IMR-90 (cell line): ENCODE data around the gene TRIM41. TPM values are rescaled to one million over a fixed set of nuclear protein-coding genes. Genes with fewer than 3 reads are reported as not detected.
A peak's percentile ranks its signal among the peaks of the same experiment; 100 is the strongest.

Source experiments
- ATAC-seq: fragments of 200-7000 bp; cut with Tn5 transposase; 2 replicates; pipeline ENCODE4 v1.9.1; 2020; ENCODE audit warnings: low read depth, mild to moderate bottlenecking, moderate library complexity
- BruUV-seq: library from RNA; stranded (reverse); fragments of 400-500 nt; replicated peaks from 2 replicates; lab custom pipeline; 2021; lab: Mats Ljungman, UMichigan
- CTCF ChIA-PET: fragments of 300-600 bp; formaldehyde crosslinking; extraction: SDS; loops from one replicate; lab custom pipeline; 2021; ENCODE audit warnings: antibody characterized with exemption; lab: Yijun Ruan, JAX
- POLR2A ChIA-PET: fragments of 300-600 bp; sonication (Branson Sonifier 250); formaldehyde crosslinking; loops from one replicate; lab custom pipeline; 2022; ENCODE audit warnings: antibody characterized with exemption; ENCODE audit not compliant: unreplicated experiment; lab: Charles Lee
- DNase-seq: peaks from one replicate; pipeline ENCODE4 v3.0.0; 2013
- H2AFZ ChIP-seq: replicated peaks from 2 replicates; pipeline ENCODE3; 2013; ENCODE audit warnings: low read length, mild to moderate bottlenecking; ENCODE audit not compliant: poor library complexity
- H2AK5ac ChIP-seq: 2 replicates; pipeline ENCODE4 v1.6.1; 2013; ENCODE audit warnings: low read depth, low read length, inconsistent platforms
- H2AK9ac ChIP-seq: replicated peaks from 2 replicates; pipeline ENCODE3; 2013; ENCODE audit warnings: mild to moderate bottlenecking, low read depth, low read length, moderate library complexity; ENCODE audit not compliant: poor library complexity
- H2BK120ac ChIP-seq: 2 replicates; pipeline ENCODE4 v1.6.1; 2013; ENCODE audit warnings: low read depth, low read length, inconsistent platforms
- H2BK15ac ChIP-seq: 3 replicates; pipeline ENCODE4 v1.6.1; 2013; ENCODE audit warnings: low read depth, low read length, inconsistent platforms
- H2BK20ac ChIP-seq: 2 replicates; pipeline ENCODE4 v1.6.1; 2013; ENCODE audit warnings: low read depth, mild to moderate bottlenecking, inconsistent platforms, low read length, moderate library complexity
- H2BK5ac ChIP-seq: 2 replicates; pipeline ENCODE4 v1.6.1; 2013; ENCODE audit warnings: mild to moderate bottlenecking, low read depth, low read length, inconsistent platforms; ENCODE audit not compliant: poor library complexity, severe bottlenecking
- H3K14ac ChIP-seq: replicated peaks from 2 replicates; pipeline ENCODE4 v1.6.1; 2013; ENCODE audit warnings: low read depth, low read length, inconsistent platforms
- H3K18ac ChIP-seq: 2 replicates; pipeline ENCODE4 v1.6.1; 2013; ENCODE audit warnings: low read depth, low read length, control low read depth
- H3K23ac ChIP-seq: 2 replicates; pipeline ENCODE4 v1.6.1; 2013; ENCODE audit warnings: low read depth, low read length, inconsistent platforms
- H3K27ac ChIP-seq: 2 replicates; pipeline ENCODE4 v1.5.1; 2013; ENCODE audit warnings: mild to moderate bottlenecking, control low read depth, low read length; ENCODE audit not compliant: insufficient read depth
- H3K27me3 ChIP-seq: 2 replicates; pipeline ENCODE4 v1.6.1; 2013; ENCODE audit warnings: low read length; ENCODE audit not compliant: control insufficient read depth, insufficient read depth
- H3K36me3 ChIP-seq: 2 replicates; pipeline ENCODE4 v1.6.1; 2013; ENCODE audit warnings: low read length, mixed read lengths; ENCODE audit not compliant: control insufficient read depth, insufficient read depth
- H3K4ac ChIP-seq: 2 replicates; pipeline ENCODE4 v1.6.1; 2013; ENCODE audit warnings: low read depth, low read length, inconsistent platforms
- H3K4me1 ChIP-seq: 2 replicates; pipeline ENCODE4 v1.6.1; 2013; ENCODE audit warnings: low read length, mixed read lengths; ENCODE audit not compliant: control insufficient read depth, insufficient read depth
- H3K4me2 ChIP-seq: 2 replicates; pipeline ENCODE4 v1.6.1; 2013; ENCODE audit warnings: low read depth, mild to moderate bottlenecking, control low read depth, low read length, moderate library complexity
- H3K4me3 ChIP-seq: 2 replicates; pipeline ENCODE4 v1.5.1; 2013; ENCODE audit warnings: low read depth, mild to moderate bottlenecking, control low read depth, low read length, moderate library complexity; ENCODE audit not compliant: insufficient read depth
- H3K56ac ChIP-seq: 2 replicates; pipeline ENCODE4 v1.6.1; 2013; ENCODE audit warnings: low read length, inconsistent platforms; ENCODE audit not compliant: insufficient read depth; ENCODE audit errors: extremely low read depth
- H3K79me1 ChIP-seq, 2 experiments: 2 replicates each; pipeline ENCODE4 v1.6.1; 2013; ENCODE audit warnings: low read length in 2 of 2, inconsistent platforms in 1 of 2, low read depth in 1 of 2
- H3K9ac ChIP-seq: 2 replicates; pipeline ENCODE4 v1.6.1; 2013; ENCODE audit warnings: low read depth, low read length, control low read depth
- H3K9me1 ChIP-seq: 2 replicates; pipeline ENCODE4 v1.6.1; 2013; ENCODE audit warnings: low read length, inconsistent platforms; ENCODE audit not compliant: insufficient read depth
- H3K9me3 ChIP-seq: 2 replicates; pipeline ENCODE4 v1.6.1; 2013; ENCODE audit warnings: low read length; ENCODE audit not compliant: control insufficient read depth, insufficient read depth
- H4K20me1 ChIP-seq: 2 replicates; pipeline ENCODE4 v1.6.1; 2013; ENCODE audit warnings: low read length, inconsistent platforms; ENCODE audit not compliant: insufficient read depth
- H4K5ac ChIP-seq: 2 replicates; pipeline ENCODE4 v1.6.1; 2013; ENCODE audit warnings: mild to moderate bottlenecking, low read depth, low read length, control low read depth
- H4K8ac ChIP-seq, 2 experiments: 2 replicates each; pipeline ENCODE4 v1.6.1; 2013; ENCODE audit warnings: low read depth in 2 of 2, low read length in 2 of 2, control low read depth in 1 of 2, inconsistent platforms in 1 of 2
- H4K91ac ChIP-seq: 2 replicates; pipeline ENCODE4 v1.6.1; 2013; ENCODE audit warnings: low read depth, low read length, inconsistent platforms; ENCODE audit not compliant: insufficient read depth
- BHLHE40 ChIP-seq: fragments of 150-350 bp; IDR thresholded peaks from 2 replicates; pipeline ENCODE4 v1.6.1; 2016; ENCODE audit warnings: mild to moderate bottlenecking, low read depth, low read length
- CEBPB ChIP-seq: IDR thresholded peaks from 2 replicates; pipeline ENCODE4 v1.6.1; 2012; ENCODE audit warnings: low read depth, low read length, improper control_type of control experiment
- CHD1 ChIP-seq: IDR thresholded peaks from 2 replicates; pipeline ENCODE4 v1.6.1; 2012; ENCODE audit warnings: low read depth, low read length, improper control_type of control experiment
- CTCF ChIP-seq: conservative IDR thresholded peaks from 2 replicates; pipeline ENCODE4 v1.5.1; 2012; ENCODE audit warnings: mild to moderate bottlenecking, low read depth, low read length, improper control_type of control experiment
- FOS ChIP-seq: fragments of 150-350 bp; IDR thresholded peaks from 2 replicates; pipeline ENCODE4 v1.6.1; 2016; ENCODE audit warnings: low read depth, low read length
- MAFK ChIP-seq: IDR thresholded peaks from 2 replicates; pipeline ENCODE4 v1.6.1; 2012; ENCODE audit warnings: low read depth, low read length, improper control_type of control experiment
- MAZ ChIP-seq: IDR thresholded peaks from 2 replicates; pipeline ENCODE4 v1.6.1; 2012; ENCODE audit warnings: low read depth, mild to moderate bottlenecking, low read length, improper control_type of control experiment, moderate library complexity, borderline replicate concordance
- MXI1 ChIP-seq: IDR thresholded peaks from 2 replicates; pipeline ENCODE4 v1.6.1; 2012; ENCODE audit warnings: low read depth, mild to moderate bottlenecking, low read length, moderate library complexity, borderline replicate concordance
- NFE2L2 ChIP-seq: fragments of 150-350 bp; IDR thresholded peaks from 2 replicates; pipeline ENCODE4 v1.6.1; 2016; ENCODE audit warnings: low read depth, mild to moderate bottlenecking, low read length
- POLR2A ChIP-seq: IDR thresholded peaks from 2 replicates; pipeline ENCODE4 v1.6.1; 2012; ENCODE audit warnings: mild to moderate bottlenecking, low read depth, low read length
- RAD21 ChIP-seq: IDR thresholded peaks from 2 replicates; pipeline ENCODE4 v1.6.1; 2012; ENCODE audit warnings: low read length, improper control_type of control experiment
- RCOR1 ChIP-seq: IDR thresholded peaks from 2 replicates; pipeline ENCODE4 v1.6.1; 2012; ENCODE audit warnings: mild to moderate bottlenecking, low read length, improper control_type of control experiment; ENCODE audit not compliant: insufficient replicate concordance
- RFX5 ChIP-seq: IDR thresholded peaks from 2 replicates; pipeline ENCODE4 v1.8.0; 2012; ENCODE audit warnings: low read depth, mild to moderate bottlenecking, low read length, moderate library complexity
- SMC3 ChIP-seq: fragments of 150-350 bp; IDR thresholded peaks from 2 replicates; pipeline ENCODE4 v1.6.1; 2016; ENCODE audit warnings: low read depth, mild to moderate bottlenecking, antibody characterized with exemption, low read length, moderate library complexity
- WGBS, 2 experiments: methylation state at CpG; one replicate each; pipeline versions ENCODE4 v1.1.5 to v1.1.7; 2013; ENCODE audit warnings: missing lambda C conversion rate in 2 of 2; ENCODE audit not compliant: insufficient read length in 1 of 2; ENCODE audit errors: extremely low coverage in 2 of 2; 5-methylcytosine and 5-hydroxymethylcytosine counted together
- dilution Hi-C: fragments of 300-500 bp; cut with HindIII; formaldehyde crosslinking; loops from one replicate; pipeline ENCODE4 v1.14.3; 2018; ENCODE audit warnings: low sequenced_read_pairs; ENCODE audit not compliant: unreplicated experiment
- in situ Hi-C: fragments of 300-500 bp; cut with MboI; formaldehyde crosslinking; loops from 3 replicates; pipeline ENCODE4 v1.14.3; 2019; ENCODE audit warnings: low sequenced_read_pairs, inconsistent platforms, mixed read lengths
- intact Hi-C: fragments of 100-400 bp; cut with micrococcal nuclease; formaldehyde crosslinking; loops from 2 replicates; pipeline ENCODE4 v1.10.0; 2022
- polyA plus RNA-seq, 3 experiments: library from polyadenylated mRNA; depleted of rRNA; stranded (reverse); fragments of >200 nt; gene quantifications; 2 replicates each; pipeline ENCODE4 v1.2.3, GENCODE V29; 2012; ENCODE audit warnings: low replicate concordance in 1 of 3
- total RNA-seq: library from RNA; depleted of rRNA; stranded (reverse); fragments of >200 nt; gene quantifications from 2 replicates; pipeline ENCODE4 v1.2.3, GENCODE V29; 2012
- TF ChIP-seq, protein P1 (sequence below): fragments of 150-350 bp; IDR thresholded peaks from 2 replicates; pipeline ENCODE4 v1.6.1; 2016; ENCODE audit warnings: low read depth, mild to moderate bottlenecking, low read length, moderate library complexity, borderline replicate concordance
- TF ChIP-seq, protein P2 (sequence below): fragments of 150-350 bp; IDR thresholded peaks from 2 replicates; pipeline ENCODE4 v1.6.1; 2017; ENCODE audit warnings: mild to moderate bottlenecking, antibody characterized with exemption, low read length, low read depth

The TRIM41 gene
- total and polyA plus RNA-seq, 2 of the 4 experiments (the other 2 are of a cell fraction) = 5.9 to 15.7 TPM

- Histone ChIP-seq H3K9me1 (peaks cover 8% of the 10 kb centered on the region; the same call in 1 of the 2 replicates), H3K18ac (no peak overlapping the region), H4K8ac (no peak overlapping the region), H2AK9ac (peak overlapping the region; percentile 62), H2AFZ (peak overlapping the region; percentile 87), H3K9me3 (no peaks in the 10 kb centered on the region), H3K27me3 (no peaks in the 10 kb centered on the region; the same call in 1 of the 2 replicates), H2BK5ac (no peak overlapping the region), H3K27ac (no peak overlapping the region), H2BK120ac (no peak overlapping the region), H3K56ac (no peak overlapping the region), H3K14ac (no peak overlapping the region), H3K9ac (no peak overlapping the region), H3K4me3 (peak overlapping the region; percentile 55), H2BK20ac (no peak overlapping the region), H4K91ac (no peak overlapping the region), H4K5ac (no peak overlapping the region), H3K36me3 (no peaks in the 10 kb centered on the region), H3K4me2 (peak overlapping the region; percentile 93), H4K20me1 (peaks cover 15% of the 10 kb centered on the region), H2AK5ac (no peak overlapping the region), H3K23ac (peak overlapping the region; percentile 14; the same call in 1 of the 2 replicates), H2BK15ac (no peak overlapping the region), H3K79me1 (no peaks in the 10 kb centered on the region), H3K4ac (no peak overlapping the region), H3K4me1 (0 out of 2 replicates have a peak, but pooled peaks cover 2% of the 10 kb centered on the region)
- no peak for ATAC-seq
- intact Hi-C loops (loop anchor here (1.0 kb wide), 2 partner anchors 10 to 26 kb away; no protein-coding TSS in a partner anchor), dilution Hi-C loops (no loop called here), in situ Hi-C loops (no loop called here)
- POLR2A ChIA-PET = no interaction called here
- DNase-seq = no peak
- 13% methylated on average over 7 of the region's 13 CpGs; no CpG with 5 or more reads in 1 of the 2 experiments for WGBS, 2 experiments
- CTCF ChIA-PET = no interaction called here
- BruUV-seq = no TSS peak
- TF ChIP-seq POLR2A = no peak
- TF ChIP-seq MAFK = no peak
- no peak for TF ChIP-seq BHLHE40
- TF ChIP-seq NFE2L2 = no peak
- no peak for TF ChIP-seq MXI1
- no peak for TF ChIP-seq RCOR1
- no peak for TF ChIP-seq CEBPB
- TF ChIP-seq FOS = no peak
- TF ChIP-seq RAD21 = no peak
- TF ChIP-seq RFX5 = no peak
- TF ChIP-seq, protein P1, sequence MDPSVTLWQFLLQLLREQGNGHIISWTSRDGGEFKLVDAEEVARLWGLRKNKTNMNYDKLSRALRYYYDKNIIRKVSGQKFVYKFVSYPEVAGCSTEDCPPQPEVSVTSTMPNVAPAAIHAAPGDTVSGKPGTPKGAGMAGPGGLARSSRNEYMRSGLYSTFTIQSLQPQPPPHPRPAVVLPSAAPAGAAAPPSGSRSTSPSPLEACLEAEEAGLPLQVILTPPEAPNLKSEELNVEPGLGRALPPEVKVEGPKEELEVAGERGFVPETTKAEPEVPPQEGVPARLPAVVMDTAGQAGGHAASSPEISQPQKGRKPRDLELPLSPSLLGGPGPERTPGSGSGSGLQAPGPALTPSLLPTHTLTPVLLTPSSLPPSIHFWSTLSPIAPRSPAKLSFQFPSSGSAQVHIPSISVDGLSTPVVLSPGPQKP = no peak
- TF ChIP-seq MAZ = no peak
- no peak for TF ChIP-seq CHD1
- no peak for TF ChIP-seq CTCF
- TF ChIP-seq, protein P2, sequence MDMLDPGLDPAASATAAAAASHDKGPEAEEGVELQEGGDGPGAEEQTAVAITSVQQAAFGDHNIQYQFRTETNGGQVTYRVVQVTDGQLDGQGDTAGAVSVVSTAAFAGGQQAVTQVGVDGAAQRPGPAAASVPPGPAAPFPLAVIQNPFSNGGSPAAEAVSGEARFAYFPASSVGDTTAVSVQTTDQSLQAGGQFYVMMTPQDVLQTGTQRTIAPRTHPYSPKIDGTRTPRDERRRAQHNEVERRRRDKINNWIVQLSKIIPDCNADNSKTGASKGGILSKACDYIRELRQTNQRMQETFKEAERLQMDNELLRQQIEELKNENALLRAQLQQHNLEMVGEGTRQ = no peak
- TF ChIP-seq SMC3 = no peak
These were observed 5.3 kb upstream of the TRIM41 start for GRCh38 chr5:181217803-181218062.
